ENCODE measurements around the gene NDST4.

DNA sequence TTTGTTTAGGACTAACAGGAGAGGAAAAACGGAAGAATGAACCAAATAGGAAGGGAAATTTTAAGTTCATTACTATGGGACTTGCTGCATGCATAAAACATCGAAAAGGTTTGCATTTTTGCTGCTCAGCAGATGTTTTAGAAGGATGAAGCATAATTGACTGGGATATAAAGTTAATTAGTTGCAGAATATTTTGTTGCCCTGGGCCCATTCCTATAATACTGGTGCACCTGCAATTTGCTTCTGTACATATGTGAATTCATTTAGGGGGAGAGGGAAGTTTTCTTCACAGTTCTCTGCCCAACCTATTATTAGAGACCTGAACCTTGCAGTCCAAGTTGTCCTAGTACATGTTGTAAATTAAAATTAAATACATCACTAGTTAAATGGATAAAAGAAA is 282.8 kb downstream of the NDST4 start:
- TF ChIP-seq BHLHE40 (IDR thresholded peaks at IDR 0.05; ENCODE audit: borderline replicate concordance) (no peak), ELF4 (IDR thresholded peaks at IDR 0.05) (no peak)

Data from HEK293T (cell line).